Right lobe of liver (tissue), 4 donors: Measurements from ENCODE around the gene WNK2.

ENCODE experiments used
- CTCF ChIP-seq, 4 donors: fragments of 200-600 bp in 3 of 4; fragments of 450-650 bp in 1 of 4; IDR thresholded peaks; one replicate each; pipeline versions ENCODE4 v1.5.1 to v1.8.0; 2016 to 2022; ENCODE audit warnings: antibody characterized with exemption in 4 of 4, mild to moderate bottlenecking in 2 of 4
- POLR2A ChIP-seq: fragments of 450-650 bp; IDR thresholded peaks from one replicate; pipeline ENCODE4 v1.6.1; 2017; ENCODE audit warnings: antibody characterized with exemption, mild to moderate bottlenecking
- donor health status: DM: no; HTN: no; CAD: no.
- donor health status: DM: no; HTN: no; CAD: no.
- donor health status: DM: no; HTN: yes; CAD: no.

GRCh38 chr9:93231716-93232115, 47.8 kb downstream of the WNK2 start:
- TF ChIP-seq CTCF (IDR thresholded peaks at IDR 0.05) = no peak
- no peak for TF ChIP-seq POLR2A
